Tibial artery (tissue), 4 donors: ENCODE data around the gene LMLN.
"Not testable (repeated sequence)": the region's sequence is repeated elsewhere in the genome, so short reads cannot be mapped to it uniquely, and the experiment has no call there.

Experiments
- DNase-seq, 2 donors: peaks; one replicate each; pipeline ENCODE4 v3.0.0-alpha.2; 2019
- H3K27ac ChIP-seq, 2 donors: fragments of 200-600 bp; sonication (generic) in 1 of 2; 1 replicate in 1 of 2; 2 replicates in 1 of 2; pipeline ENCODE4 v1.5.1; 2018 to 2019; ENCODE audit warnings: mild to moderate bottlenecking in 1 of 2
- H3K27me3 ChIP-seq, 2 donors: fragments of 200-600 bp; sonication (generic) in 1 of 2; one replicate each; pipeline versions ENCODE4 v1.5.1 to v1.6.0; 2016 to 2019
- H3K36me3 ChIP-seq, 3 donors: fragments of 200-600 bp; sonication (generic) in 2 of 3; one replicate each; pipeline ENCODE4 v1.5.1; 2016 to 2019; ENCODE audit warnings: mild to moderate bottlenecking in 2 of 3
- H3K4me1 ChIP-seq, 4 donors: fragments of 200-600 bp; sonication (generic) in 2 of 4; 1 replicate in 3 of 4; 2 replicates in 1 of 4; pipeline ENCODE4 v1.5.1; 2016 to 2019
- H3K4me3 ChIP-seq, 2 donors: fragments of 200-600 bp; sonication (generic) in 1 of 2; 1 replicate in 1 of 2; 2 replicates in 1 of 2; pipeline ENCODE4 v1.5.1; 2018 to 2019; ENCODE audit warnings: mild to moderate bottlenecking in 2 of 2
- H3K9me3 ChIP-seq, 3 donors: fragments of 200-600 bp; sonication (generic) in 1 of 3; one replicate each; pipeline ENCODE4 v1.5.1; 2016 to 2019
- CTCF ChIP-seq, 2 experiments: fragments of 200-600 bp in 1 of 2; fragments of 450-650 bp in 1 of 2; IDR thresholded peaks; one replicate each; pipeline ENCODE4 v1.5.1; 2017 to 2019; ENCODE audit warnings: antibody characterized with exemption in 2 of 2, mild to moderate bottlenecking in 1 of 2, moderate library complexity in 1 of 2
- intact Hi-C: fragments of 100-400 bp; cut with DNase I; formaldehyde crosslinking; loops from one replicate; pipeline ENCODE4 v1.15.0; 2023; ENCODE audit warnings: low total_unique reads

Gene LMLN

DNA sequence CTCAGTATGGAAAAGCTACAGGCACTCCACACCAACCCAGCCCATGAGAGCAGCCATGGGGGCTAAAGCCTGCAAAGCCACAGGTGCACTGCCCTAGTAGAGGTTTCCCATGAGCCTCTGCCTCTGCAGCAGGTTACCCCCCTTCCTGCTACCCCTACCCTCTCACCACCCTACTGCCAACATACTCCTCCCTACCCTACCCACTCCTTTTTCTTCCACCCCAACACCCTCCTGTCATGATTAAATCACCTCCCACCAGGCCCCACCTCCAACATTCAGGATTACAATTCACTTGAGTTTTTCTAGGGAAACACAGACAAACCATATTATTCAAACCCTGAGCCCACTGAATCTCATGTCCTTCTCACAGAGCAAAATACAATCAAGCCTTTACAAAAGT is 88.4 kb downstream of the LMLN start:
- Histone ChIP-seq H3K27me3 (no peaks in the 10 kb centered on the region), H3K36me3 (no peaks in the 10 kb centered on the region), H3K27ac (no peak overlapping the region), H3K4me1 (no peaks in the 10 kb centered on the region), H3K4me3 (no peak overlapping the region), H3K9me3 (peaks cover 0 to 4% (median 0%) of the 10 kb centered on the region in 3 donors)
- no peak for TF ChIP-seq CTCF (IDR thresholded peaks at IDR 0.05)
- DNase-seq: no peak
- intact Hi-C loops: no loop called here

DNA sequence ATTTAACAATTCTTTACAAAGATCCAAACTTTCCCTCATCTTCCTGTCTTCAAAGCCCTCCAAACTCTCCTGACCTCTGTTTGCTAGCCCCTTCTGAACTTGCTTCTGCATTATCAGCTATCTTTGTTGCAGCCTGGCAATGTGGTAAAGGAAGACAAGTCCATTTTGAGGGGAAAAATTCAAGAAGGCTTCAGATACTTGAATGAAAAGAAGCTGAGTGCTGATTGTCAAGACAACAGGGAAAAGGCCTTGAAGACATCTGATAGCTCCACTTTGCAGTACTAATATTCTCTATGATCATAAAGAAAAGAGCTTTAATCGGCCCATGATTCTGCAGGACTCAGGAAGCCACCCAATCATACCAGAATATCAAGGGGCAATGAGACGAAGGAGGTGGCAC is 91.8 kb downstream of the LMLN start:
- intact Hi-C loops: no loop called here
- no peak for TF ChIP-seq CTCF (IDR thresholded peaks at IDR 0.05)
- Histone ChIP-seq H3K4me3 (no peak overlapping the region), H3K9me3 (peaks cover 0 to 4% (median 0%) of the 10 kb centered on the region in 3 donors), H3K27me3 (no peaks in the 10 kb centered on the region), H3K36me3 (no peaks in the 10 kb centered on the region), H3K4me1 (no peaks in the 10 kb centered on the region), H3K27ac (no peak overlapping the region)
- no peak for DNase-seq

- H3K36me3 ChIP-seq, H3K9me3 ChIP-seq, H3K4me1 ChIP-seq, H3K4me3 ChIP-seq, H3K27ac ChIP-seq, DNase-seq, intact Hi-C loops, H3K27me3 ChIP-seq: not testable (repeated sequence)
Observed at GRCh38 chr3:198053462-198053861, 93.4 kb downstream of the LMLN start.

DNA sequence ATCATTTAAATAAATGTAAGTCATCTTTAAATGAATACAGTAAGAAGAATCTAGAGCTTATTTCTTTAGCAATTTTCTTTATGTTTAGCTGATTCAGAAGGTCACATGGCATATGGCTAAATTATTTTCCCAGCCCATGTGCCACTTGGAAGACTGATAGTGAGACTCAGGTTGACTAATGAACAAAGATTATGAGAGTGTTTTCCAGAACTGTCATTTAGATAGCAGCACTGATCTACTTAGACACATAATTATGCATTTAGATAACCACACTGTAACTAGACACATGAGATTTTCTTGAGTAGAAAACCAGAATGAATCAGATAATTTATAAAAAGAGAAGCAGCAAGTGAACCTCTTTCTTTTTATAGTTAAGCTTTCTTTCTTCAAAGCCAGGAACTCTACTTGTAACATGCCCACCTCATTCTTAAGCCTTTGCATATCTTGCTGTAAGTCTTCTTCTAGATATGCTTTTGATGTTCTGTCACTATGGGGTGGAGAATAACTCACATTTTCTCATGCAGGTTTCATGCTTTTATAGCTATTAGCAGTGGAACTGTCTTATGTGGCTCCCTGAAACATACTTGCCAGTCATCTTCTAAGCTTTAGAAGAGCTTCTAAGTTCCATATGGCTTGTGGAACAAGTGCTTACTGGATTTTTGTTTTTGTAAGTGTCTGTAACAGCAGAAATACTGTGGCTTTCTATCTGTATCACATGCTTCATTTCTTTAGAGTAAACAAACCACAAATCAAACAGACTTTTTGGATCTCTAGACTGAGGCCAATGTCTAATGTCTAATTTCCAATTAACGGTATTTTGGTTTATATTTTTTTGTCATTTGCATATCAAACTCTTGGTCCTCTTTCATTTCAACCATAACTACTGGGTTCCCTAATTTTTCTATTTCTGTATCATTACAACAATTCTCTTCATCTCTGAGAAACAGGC is 101.4 kb downstream of the LMLN start:
- Histone ChIP-seq H3K4me3 (no peak overlapping the region), H3K27ac (no peak overlapping the region), H3K9me3 (no peaks in the 10 kb centered on the region), H3K27me3 (peaks cover 0 to 2% of the 10 kb centered on the region in 2 donors), H3K4me1 (no peaks in the 10 kb centered on the region), H3K36me3 (no peaks in the 10 kb centered on the region)
- TF ChIP-seq CTCF (IDR thresholded peaks at IDR 0.05): no peak
- intact Hi-C loops: no loop called here
- no peak for DNase-seq

DNA sequence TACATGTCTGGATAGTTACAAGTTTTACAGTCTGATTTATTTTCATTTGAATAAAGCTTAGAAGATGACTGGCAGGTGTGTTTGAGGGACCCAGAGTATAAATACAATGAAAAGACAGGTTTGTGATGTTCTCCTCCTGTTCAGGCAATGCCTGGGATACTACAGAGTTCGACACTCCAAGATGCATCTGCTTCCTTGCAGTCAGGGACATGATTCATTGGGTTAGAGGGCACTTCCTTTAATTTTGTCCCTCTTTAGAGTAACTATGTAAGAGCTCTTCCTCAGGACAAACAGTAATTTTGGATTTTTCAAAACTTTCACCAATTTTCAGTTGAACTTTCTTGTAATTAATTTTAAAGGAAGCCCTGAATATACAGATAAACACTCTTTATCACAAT is 102.0 kb downstream of the LMLN start:
- TF ChIP-seq CTCF (IDR thresholded peaks at IDR 0.05): no peak
- no peak for DNase-seq
- Histone ChIP-seq H3K27me3 (peaks cover 0 to 2% of the 10 kb centered on the region in 2 donors), H3K4me1 (no peaks in the 10 kb centered on the region), H3K9me3 (no peaks in the 10 kb centered on the region), H3K36me3 (no peaks in the 10 kb centered on the region), H3K27ac (no peak overlapping the region), H3K4me3 (no peak overlapping the region)
- intact Hi-C loops: no loop called here

DNA sequence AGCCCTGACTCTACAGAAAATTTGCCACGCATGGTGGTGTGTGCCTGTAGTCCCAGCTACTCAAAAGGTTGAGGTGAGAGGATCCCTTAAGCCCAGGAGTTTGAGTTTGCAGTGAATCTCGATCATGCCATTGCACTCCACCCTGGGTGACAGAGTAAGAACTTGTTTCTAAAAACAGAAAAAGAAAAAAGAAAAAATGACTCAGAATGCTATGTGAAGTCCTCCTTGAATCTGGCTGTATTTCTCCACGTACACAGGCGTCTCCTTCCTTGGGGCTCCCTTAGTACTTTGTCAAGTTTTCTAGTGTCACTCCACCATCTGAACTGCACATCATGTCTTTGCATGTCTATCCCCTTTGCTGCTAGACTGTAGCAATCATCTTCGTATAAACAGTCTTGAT is 104.4 kb downstream of the LMLN start:
- Histone ChIP-seq H3K36me3 (no peaks in the 10 kb centered on the region), H3K4me1 (no peaks in the 10 kb centered on the region), H3K27ac (no peak overlapping the region), H3K9me3 (no peaks in the 10 kb centered on the region), H3K27me3 (peaks cover 0 to 2% of the 10 kb centered on the region in 2 donors), H3K4me3 (no peak overlapping the region)
- intact Hi-C loops: no loop called here
- no peak for DNase-seq
- no peak for TF ChIP-seq CTCF (IDR thresholded peaks at IDR 0.05)
